Measurements from ENCODE around the gene CA5B. TPM values are rescaled to one million over a fixed set of nuclear protein-coding genes. Genes with fewer than 3 reads are reported as not detected.

The CA5B gene
- total RNA-seq, 1 donor from 2014 or later = 6.9 TPM

GRCh38 chrX:15834053-15834452, 96.0 kb downstream of the CA5B start:
- intact Hi-C loops (cut with micrococcal nuclease) = no loop called here
- no peaks in the 10 kb centered on the region for H3K27me3 Mint-ChIP-seq (ENCODE audit: insufficient read depth)
- no peaks in the 10 kb centered on the region for H3K9me3 Mint-ChIP-seq
- H3K27ac Mint-ChIP-seq = no peak overlapping the region
- H3K4me1 Mint-ChIP-seq (ENCODE audit: low read depth) = no peaks in the 10 kb centered on the region
- no peak for DNase-seq (ENCODE audit: low spot score)
- no peak overlapping the region for H3K4me3 Mint-ChIP-seq
- H3K36me3 Mint-ChIP-seq (ENCODE audit: low read depth) = peaks cover 4% of the 10 kb centered on the region

DNA sequence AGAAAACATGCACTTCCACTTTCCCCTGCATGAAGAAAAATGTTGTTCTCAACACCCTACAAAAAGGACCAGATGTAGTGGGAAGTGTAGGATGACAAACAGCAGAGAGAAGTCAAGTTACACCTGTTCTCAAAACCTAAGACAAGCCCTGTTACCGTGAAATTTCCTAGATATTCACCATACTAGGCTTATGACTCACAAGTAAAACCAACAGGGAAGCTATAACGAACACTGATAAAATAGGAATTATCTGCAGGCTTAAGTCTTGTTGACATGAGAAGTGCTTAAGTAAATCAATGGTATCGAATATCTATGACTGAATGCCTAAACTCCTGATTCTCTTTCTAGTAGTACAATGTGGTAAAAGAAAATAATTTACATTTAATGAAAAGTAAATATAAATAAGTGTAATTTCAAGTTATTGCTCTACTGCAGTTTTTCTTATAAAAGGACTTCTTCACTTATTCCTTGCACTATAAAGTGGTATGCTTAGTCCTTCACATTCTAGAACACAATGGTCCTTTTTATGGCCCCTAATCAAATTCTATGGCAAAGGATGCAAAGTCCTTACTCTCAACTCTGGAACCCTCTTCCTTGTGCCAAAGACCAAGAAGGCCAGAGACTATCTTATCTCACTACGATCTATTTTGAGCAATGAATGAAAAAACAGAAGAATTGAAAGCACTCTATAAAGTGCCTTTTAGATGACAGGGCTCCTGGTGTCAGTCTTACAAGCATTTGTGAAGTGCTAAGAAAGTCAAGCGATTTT, 96.9 kb downstream of the CA5B start:
- Mint-ChIP-seq H3K4me1 (ENCODE audit: low read depth) (no peaks in the 10 kb centered on the region), H3K9me3 (no peaks in the 10 kb centered on the region), H3K36me3 (ENCODE audit: low read depth) (peaks cover 4% of the 10 kb centered on the region), H3K27me3 (ENCODE audit: insufficient read depth) (no peaks in the 10 kb centered on the region), H3K4me3 (no peak overlapping the region), H3K27ac (no peak overlapping the region)
- no peak for DNase-seq (ENCODE audit: low spot score)
- intact Hi-C loops (cut with micrococcal nuclease) = no loop called here

Other genes with a start within 250 kb of the CA5B start
- 4.3 and 4.9 TPM in 2 replicates for gene PIR, start 244.9 kb upstream of the CA5B start, total RNA-seq
- gene BMX, start 237.5 kb upstream of the CA5B start, total RNA-seq = not detected in 2 replicates
- gene ACE2, start 137.3 kb upstream of the CA5B start, total RNA-seq = 0.10 TPM in 1 of 2 replicates, not detected in the other
- gene CLTRN, start 73.5 kb upstream of the CA5B start, total RNA-seq = 0.17 TPM in 1 of 2 replicates, not detected in the other
- 20.6 and 22.1 TPM in 2 replicates for gene ZRSR2, start 52.2 kb downstream of the CA5B start, total RNA-seq
- gene AP1S2, start 116.5 kb downstream of the CA5B start, total RNA-seq = 20.7 and 35.3 TPM in 2 replicates